Measurements from ENCODE around the gene MARVELD2.
A peak's percentile ranks its signal among the peaks of the same experiment; 100 is the strongest.
"Not testable (repeated sequence)": the region's sequence is repeated elsewhere in the genome, so short reads cannot be mapped to it uniquely, and the experiment has no call there.

MARVELD2 gene

DNA sequence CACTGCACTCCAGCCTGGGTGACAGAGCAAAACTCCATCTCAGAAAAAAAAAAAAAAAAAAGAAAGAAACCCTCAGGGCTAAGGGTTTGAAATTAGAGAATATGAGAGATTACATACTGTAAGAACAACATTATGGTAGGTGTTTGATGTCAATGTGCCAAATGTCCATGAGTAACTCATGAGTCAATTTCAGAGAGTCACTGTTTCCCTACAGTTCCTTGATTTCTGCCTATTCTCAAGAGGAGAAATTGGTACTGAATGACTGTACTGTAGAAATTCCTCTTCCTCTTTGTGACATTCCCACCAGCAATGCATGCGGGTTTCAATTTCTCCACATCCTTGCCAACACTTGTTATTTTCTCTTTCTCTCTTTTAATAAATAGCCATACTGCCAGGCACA lies 35.2 kb downstream of the MARVELD2 start:
- DNase-seq, result peak; percentile 72

DNA sequence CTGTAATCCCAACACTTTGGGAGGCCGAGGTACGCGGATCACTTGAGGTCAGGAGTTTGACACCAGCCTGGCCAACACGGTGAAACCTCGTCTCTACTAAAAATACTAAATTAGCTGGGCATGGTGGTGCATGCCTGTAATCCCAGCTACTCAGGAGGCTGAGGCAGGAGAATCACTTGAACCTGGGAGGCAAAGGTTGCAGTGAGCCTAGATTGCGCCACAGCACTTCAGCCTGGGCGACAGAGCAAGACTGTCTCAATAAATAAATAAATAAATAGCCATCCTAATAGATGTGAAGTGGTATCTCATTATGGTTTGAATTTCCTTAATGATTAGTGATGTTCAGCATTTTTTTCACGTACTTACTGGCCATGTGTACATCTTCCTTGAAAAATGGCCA lies 35.6 kb downstream of the MARVELD2 start:
- DNase-seq, result not testable (repeated sequence)

DNA sequence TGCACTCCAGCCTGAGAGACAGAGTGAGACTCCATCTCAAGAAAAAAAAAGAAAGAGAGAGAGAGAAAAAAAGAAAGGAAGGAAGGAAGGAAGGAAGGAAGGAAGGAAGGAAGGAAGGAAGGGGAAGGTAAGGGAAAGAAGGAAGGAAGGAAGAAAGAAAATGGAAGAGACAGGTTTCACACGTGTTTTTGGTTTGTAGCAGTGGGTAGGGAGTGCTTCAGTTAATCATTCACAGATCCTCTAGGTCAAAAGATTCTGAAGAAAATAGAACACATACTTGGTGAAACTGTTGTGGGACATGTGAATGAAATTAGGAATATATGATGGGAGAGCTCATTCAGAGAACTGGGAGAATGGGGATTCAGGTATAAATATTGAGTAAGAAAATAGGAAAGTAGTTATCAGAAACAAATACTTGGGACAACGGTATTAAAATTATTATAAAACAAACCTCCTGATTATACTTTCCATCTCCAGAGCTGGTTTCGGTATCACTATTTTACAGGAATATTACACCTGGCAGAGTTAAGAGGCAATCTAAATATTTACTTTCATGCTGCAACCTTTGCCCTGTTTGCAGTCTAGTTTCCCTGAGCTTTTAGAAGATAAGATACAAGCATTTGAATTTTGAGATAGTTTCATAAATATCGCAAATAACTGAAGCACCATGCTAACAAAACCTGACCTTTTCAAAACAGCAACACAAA lies 37.2 kb downstream of the MARVELD2 start:
- DNase-seq, result no peak

DNA sequence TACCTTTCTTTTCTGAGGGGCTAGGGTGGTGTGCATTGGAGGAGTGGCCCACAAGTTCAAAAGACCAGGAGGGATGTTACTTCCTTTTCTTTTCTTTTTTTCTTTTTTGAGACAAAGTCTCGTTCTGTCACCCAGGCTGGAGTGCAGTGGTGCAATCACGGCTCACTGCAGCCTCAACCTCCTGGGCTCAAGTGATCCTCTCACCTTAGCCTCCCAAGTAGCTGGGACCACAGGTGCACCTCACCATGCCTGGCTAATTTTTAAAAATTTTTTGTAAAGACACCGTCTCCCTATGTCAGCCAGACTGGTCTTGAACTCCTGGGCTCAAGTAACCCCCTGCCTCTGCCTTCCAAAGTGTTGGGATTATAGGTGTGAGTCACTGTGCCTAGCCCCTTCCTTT lies 38.6 kb downstream of the MARVELD2 start:
- not testable (repeated sequence) for DNase-seq

DNA sequence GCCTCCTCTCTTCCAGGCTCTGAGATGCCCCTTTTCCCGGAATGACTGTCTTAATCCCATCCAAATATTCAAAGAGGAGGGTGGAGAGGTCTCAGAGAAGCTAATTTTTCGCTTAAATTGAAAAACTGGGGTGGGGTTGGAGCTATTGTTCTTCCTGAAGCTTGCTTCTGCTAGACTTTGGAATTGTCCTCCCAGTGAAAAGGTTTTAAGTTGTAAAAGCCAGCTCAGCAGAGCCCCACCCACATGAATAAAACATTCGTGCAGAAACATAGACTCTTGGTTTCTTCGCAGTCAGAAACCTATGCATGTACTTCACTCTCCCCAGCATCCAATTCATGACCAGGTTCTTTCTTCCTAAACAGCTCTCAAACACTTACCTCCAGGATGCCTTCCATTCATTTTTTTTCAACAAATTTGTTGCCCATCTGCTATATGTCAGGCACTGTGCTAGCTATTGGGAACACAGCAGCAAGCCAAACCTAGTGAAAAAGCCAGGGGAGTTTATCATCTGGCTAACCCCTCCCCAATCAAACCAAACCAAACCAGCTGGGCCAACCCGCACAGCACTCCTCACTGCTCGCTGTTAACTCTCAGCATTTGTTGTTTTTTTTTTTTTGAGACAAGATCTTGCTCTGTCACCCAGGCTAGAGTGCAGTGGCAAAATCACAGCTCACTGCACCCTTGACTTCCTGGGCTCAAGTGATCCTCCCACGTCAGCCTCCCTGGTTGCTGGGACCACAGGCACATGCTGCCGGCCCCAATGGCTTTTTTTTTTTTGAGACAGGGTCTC lies 39.7 kb downstream of the MARVELD2 start:
- DNase-seq, result no peak

DNA sequence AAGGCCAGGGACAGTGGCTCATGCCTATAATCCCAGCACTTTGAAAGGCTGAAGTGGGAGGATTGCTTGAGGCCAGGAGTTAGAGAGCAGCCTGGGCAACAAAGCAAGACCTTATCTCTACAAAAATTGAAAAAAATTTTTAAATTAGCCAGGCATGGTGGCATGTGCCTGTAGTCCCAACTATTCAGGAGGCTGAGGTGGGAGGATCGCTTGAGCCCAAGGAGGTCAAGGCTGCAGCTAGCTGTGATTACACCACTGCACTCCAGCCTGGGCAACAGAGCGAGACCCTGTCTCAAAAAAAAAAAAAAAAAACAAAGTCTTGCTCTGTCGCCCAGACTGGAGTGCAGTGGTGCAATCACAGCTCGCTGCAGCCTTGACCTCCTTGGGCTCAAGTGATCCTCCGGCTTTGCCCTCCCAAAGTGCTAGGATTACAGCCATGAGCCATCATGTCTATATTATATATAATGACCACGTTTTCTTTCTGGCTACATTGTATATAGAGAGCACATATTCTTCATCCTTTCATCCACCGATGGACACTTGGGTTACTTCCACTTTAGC lies 40.6 kb downstream of the MARVELD2 start:
- not testable (repeated sequence) for DNase-seq

DNA sequence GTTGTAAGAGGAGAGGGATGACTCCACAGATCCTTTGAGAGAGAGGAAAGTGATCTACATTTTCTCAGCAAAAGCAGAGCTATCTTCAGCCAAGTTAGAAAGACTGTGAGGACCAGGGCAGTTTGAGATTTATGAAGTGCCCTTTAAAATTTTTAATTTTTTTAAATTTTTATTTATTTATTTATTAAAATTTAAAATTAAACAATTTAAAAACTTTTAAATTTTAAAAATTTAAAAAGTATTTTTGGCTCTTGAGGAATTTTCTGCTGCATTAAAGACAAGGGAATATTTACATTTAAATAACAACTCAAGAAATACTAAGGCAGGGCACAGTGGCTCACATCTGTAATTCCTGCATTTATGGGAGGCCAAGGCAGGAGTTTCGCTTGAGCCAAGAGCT lies 47.3 kb downstream of the MARVELD2 start:
- no peak for DNase-seq

DNA sequence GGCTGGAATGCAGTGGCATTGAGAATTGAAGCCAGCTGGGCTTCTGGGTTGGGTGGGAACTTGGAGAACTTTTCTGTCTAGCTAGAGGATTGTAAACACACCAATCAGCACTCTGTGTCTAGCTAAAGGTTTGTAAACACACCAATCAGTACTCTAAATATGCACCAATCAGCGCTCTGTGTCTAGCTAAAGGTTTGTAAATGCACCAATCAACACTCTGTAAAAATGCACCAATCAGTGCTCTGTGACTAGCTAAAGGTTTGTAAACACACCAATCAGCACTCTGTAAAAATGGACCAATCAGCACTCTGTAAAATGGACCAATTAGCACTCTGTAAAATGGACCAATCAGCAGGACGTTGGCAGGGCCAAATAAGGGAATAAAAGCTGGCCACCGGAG lies 51.5 kb downstream of the MARVELD2 start:
- not testable (repeated sequence) for DNase-seq

DNA sequence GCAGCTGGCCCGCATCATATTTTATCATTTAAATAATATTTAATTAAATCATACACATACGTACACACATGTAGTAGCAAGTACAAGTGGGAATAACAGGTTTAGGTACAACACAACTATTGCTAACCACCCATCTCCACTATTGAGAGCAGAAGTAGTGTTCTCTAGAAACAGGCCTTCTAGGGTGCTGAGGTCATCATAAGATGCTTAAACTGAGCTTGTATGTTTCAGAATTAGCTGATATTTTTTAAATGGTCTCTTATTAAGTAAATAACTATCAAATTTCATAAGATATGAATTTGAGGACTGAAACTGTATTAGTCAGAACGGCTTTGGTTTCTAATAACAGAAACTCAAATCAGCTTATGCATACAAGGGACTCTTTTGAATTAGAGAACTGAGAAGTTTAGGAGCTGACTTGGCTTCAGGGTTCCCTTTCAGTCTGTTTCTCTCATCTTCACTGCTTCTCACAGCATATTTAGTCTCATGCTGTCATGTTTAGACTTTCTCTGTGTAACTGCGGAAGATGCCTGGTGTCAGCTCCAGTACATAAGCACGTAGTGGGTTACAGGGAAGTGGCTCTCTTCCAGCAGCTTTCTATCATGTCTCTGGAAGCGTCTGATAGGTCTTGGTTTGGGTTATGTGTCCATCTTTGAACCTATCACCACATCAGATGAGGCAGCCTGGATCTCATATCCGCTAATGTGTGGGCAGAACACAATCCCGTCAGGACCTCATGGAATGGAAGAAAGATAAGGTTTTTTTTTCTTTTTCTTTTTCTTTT lies 52.7 kb downstream of the MARVELD2 start:
- DNase-seq, result no peak

DNA sequence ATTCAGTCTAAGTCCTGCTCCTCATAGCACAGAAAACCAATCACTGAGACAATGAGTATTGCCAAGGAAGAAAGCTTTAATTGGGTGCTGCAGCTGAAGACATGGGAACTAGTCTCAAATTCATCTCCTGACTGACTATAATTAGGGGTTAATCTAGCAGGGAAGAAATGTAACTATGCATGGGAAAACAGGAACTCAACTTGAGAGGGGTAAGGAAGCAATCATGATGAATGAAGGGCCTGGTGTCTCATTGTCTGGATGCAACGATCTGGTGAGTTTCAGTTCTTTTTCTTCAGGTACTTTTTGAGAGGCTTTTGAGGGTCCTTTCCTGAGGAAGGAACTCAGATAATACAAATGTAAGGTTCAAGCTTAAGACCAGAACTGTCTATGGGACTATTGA lies 53.7 kb downstream of the MARVELD2 start:
- no peak for DNase-seq

DNA sequence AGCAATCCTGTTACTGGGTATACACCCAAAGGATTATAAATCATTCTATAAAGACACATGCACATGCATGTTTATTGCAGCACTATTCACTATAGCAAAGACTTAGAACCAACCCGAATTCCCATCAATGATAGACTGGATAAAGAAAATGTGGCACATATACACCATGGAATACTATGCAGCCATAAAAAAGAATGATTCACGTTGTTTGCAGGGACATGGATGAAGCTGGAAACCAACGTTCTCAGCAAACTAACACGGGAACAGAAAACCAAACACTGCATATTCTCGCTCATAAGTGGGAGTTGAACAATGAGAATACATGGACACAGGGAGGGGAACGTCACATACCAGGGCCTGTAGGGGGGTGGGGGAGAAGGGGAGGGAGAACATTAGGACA lies 56.6 kb downstream of the MARVELD2 start:
- DNase-seq, result not testable (repeated sequence)

DNA sequence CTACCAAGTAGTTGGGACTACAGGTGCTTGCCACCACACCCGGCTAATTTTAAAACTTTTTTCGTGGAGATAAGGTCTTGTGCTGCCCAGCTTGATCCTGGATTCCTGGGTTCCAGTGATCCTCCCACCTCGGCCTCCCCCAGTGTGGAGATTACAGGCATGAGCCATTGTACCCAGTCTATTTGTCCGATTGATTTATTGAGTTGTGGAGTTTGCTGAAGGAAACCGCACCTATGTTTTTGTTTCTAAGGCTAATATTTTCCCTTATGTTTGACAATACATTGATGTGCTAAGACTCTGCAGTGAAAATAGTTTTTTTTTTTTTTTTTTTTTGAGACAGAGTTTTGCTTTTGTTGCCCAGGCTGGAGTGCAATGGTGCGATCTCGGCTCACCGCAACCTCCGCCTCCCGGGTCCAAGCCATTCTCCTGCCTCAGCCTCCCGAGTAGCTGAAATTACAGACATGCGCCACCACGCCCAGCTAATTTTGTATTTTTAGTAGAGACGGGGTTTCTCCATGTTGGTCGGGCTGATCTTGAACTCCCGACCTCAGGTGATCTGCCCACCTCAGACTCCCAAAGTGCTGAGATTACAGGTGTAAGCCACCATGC lies 57.7 kb downstream of the MARVELD2 start:
- DNase-seq, result not testable (repeated sequence)

DNA sequence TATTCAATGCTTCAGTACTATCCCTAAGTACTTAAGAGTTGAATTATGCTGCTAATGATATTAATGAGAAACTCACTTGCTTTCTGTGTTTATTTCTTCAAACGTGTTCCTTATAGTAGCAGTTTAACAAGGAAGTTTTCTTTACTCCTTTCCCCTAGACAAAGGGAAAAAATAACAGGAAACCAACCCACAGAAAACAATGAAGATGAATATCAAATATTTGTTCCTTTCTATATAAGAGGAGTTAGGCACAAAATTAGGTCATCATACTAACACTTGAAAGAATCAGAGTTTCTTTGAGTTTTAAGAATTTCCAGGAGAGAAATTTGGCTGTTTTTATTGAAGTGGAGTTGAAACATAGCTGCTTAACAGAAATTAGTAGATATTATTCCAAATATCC lies 62.3 kb downstream of the MARVELD2 start:
- no peak for DNase-seq

DNA sequence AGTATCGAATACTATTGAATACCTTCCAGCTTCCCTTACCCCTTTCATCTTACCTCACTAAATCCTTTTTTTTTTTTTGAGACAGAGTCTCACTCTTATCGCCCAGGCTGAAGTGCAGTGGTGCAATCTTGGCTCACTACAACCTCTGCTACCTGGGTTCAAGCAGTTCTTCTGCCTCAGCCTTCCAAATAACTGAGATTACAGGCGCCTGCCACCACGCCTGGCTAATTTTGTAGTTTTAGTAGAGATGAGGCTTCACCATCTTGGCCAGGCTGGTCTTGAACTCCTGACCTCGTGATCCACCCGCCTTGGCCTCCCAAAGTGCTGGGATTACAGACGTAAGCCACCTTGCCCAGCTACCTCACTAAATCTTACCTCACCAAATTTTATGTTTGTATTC lies 63.4 kb downstream of the MARVELD2 start:
- DNase-seq, result not testable (repeated sequence)

DNA sequence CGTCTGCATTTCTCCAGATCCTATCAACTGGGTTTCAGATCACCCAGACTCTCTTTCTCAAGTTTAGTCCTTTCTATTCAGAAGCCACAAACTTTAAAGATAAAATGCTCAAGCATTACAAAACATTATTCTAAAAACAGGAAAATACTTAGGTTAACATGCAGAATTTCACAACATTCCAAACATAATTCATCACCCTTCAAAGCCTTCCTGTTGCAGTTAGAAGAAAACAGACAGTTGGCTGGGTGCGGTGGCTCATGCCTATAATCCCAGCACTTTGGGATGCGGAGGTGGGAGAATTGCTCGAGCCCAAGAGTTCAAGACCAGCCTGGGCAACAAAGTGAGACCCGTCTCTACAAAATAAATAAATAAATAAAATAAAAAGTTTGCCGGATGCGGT lies 70.0 kb downstream of the MARVELD2 start:
- peak; percentile 54 for DNase-seq

DNA sequence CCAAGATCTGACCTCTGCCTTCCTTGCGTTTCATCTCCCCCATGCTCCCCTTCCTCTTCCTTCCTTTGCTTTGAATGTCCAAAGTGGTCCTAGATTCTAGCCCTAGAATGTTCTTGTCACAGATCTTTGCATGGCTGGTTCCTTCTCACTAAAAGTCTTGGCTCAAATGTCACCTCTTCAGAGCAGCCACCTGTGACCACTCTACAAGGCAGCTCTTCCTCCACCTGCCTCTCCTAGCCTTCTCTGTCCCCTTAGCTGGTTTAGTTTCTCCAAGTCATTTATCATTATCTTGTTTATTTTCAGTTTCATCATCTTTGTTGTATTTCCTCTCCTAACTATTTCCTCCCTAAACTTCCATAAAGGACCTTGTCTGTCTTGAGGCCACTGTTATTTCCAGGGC lies 70.6 kb downstream of the MARVELD2 start:
- DNase-seq, result no peak

DNA sequence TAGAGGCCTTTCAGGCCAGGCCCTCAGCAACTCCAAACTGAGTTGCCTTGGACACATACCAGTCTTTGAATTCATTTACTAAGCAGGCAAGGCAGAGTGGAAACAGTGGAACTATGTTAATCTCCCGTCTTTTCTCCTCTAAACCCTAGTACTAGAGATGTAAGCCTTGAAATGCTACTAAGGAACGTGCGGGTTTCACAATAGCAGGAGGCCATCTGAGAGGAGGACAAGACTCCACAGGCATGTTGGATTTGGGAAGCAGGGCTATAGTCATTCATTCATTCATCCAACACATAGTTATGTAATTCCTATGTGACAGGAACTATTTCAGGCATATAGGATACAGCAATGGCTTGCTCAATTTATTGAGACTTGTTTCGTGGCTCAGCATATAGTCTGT lies 74.3 kb downstream of the MARVELD2 start:
- no peak for DNase-seq

DNA sequence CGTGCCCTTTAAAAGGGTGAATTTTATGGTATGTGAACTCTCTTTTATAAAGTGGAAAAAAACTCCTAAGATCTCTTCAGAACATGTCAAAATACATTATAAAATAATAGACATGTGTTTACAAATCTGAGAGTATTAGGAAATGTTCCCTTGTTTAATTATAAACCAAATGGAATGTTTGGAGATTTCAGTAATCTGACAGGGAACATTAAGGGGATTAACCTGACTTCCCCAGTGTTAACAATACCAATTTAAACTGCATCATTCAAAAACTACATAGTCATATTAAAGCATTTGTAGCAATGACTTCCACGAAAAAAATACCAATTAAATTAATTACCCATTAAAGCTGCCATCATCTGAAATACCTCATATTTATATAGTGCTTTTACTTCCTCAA lies 76.1 kb downstream of the MARVELD2 start:
- DNase-seq, result no peak

DNA sequence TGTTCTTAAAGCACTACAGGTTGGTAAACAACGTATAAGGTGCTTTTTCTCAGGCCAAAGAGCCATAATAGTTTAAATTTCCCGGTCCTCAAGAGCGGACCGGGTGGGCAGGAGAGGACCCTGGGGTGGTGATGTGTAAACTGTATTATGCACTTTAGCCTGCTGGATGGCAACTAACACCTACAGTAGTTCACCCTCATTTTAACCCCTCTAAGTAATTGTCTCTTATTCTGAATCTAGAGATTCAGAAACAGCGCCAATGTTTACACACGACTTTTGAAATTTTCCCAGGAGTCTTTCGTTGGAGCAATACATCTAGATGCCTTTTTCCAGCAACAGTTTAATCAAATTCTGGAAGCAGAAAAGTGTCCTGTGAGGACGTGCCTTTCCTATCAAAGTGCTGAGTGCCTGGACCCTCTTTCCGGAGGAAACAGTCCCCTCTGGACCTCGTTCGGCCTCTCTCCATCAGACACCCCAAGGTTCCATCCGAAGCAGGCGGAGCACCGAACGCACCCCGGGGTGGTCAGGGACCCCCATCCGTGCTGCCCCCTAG lies 77.0 kb downstream of the MARVELD2 start:
- DNase-seq, result no peak

DNA sequence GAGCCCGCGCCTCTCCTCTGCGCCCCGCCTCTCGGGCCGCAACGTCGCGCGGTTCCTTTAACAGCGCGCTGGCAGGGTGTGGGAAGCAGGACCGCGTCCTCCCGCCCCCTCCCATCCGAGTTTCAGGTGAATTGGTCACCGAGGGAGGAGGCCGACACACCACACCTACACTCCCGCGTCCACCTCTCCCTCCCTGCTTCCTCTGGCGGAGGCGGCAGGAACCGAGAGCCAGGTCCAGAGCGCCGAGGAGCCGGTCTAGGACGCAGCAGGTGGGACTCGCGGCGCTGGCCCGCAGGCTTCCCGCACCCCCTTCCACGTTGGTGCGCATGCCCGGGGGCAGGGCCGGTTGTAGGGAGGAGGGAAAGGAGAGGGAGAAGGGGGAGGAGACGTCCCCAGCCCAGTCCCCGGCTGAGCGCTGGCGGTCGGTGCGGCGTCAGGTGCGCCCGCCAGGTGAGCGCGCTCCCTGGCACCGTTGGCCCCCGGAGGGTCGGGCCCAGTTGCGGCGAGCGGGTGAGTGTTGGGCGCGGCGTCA lies 77.5 kb downstream of the MARVELD2 start, which contains the start of gene OCLN:
Gene OCLN, plus strand, starts transcription at position 400 of the 532 bp plus-strand sequence. CDS start 11,455 bp downstream, outside the sequence.
- DNase-seq, result no peak

DNA sequence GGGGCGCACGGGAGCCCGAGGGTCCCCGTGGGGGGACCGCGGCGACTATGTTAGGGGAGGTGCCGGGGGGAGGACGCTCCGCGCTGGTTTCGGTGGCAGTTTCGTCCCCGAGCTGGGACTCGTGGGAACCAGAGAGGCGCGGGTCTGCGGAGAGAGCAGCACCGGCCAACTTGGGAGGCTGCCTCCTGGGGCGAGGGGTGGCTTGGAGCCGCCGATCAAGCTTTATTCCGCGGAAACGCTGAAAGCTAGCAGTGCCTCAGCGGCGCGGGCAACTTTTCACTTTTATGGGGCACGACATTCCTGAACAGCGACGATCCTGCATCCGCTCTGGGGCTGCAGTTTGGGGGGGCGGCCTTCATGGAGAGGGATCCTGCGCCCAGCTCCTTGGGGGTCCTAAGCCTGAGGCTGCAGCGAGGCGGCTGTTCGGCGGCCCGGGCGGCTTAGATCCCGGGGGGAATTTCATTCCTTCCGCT lies 78.0 kb downstream of the MARVELD2 start:
- no peak for DNase-seq

Measured in fibroblast of skin of scalp (primary cell).